GM19452 (cell line): ENCODE data around the gene SMARCD1.

Experiments
- ATAC-seq: cut with Tn5 transposase; IDR thresholded peaks from one replicate; pipeline ENCODE4 v1.9.1; 2021; ENCODE audit not compliant: unreplicated experiment

The SMARCD1 gene

GRCh38 chr12:50084775-50085614, at the start of gene SMARCD1:
SMARCD1 (plus strand) TSS chr12:50085342; CDS start chr12:50085370, 28 bp downstream.
- peak; percentile 82 for ATAC-seq

- no peak for ATAC-seq
Observed at GRCh38 chr12:50038336-50038735, 46.8 kb upstream of the SMARCD1 start.

GRCh38 chr12:50039151-50039835, 45.8 kb upstream of the SMARCD1 start:
- no peak for ATAC-seq

- no peak for ATAC-seq
Observed at GRCh38 chr12:50040657-50041056, 44.5 kb upstream of the SMARCD1 start.

GRCh38 chr12:50041062-50041860, 43.9 kb upstream of the SMARCD1 start:
- no peak for ATAC-seq

GRCh38 chr12:50041962-50042361, 43.2 kb upstream of the SMARCD1 start:
- ATAC-seq: no peak

- ATAC-seq: no peak
Observed at GRCh38 chr12:50042693-50043092, 42.4 kb upstream of the SMARCD1 start.

GRCh38 chr12:50043308-50043707, 41.8 kb upstream of the SMARCD1 start:
- no peak for ATAC-seq

GRCh38 chr12:50043854-50044253, 41.3 kb upstream of the SMARCD1 start:
- no peak for ATAC-seq

GRCh38 chr12:50047693-50048250, 37.4 kb upstream of the SMARCD1 start:
- ATAC-seq: no peak

- no peak for ATAC-seq
Observed at GRCh38 chr12:50049254-50050118, 35.7 kb upstream of the SMARCD1 start.

- ATAC-seq: no peak
Observed at GRCh38 chr12:50050119-50050385, 35.1 kb upstream of the SMARCD1 start.

GRCh38 chr12:50050410-50051098, 34.6 kb upstream of the SMARCD1 start:
- no peak for ATAC-seq

- ATAC-seq: no peak
Observed at GRCh38 chr12:50051101-50051806, 33.9 kb upstream of the SMARCD1 start.

GRCh38 chr12:50052544-50052943, 32.6 kb upstream of the SMARCD1 start:
- no peak for ATAC-seq

GRCh38 chr12:50052964-50053363, 32.2 kb upstream of the SMARCD1 start:
- ATAC-seq: no peak

GRCh38 chr12:50053583-50053982, 31.6 kb upstream of the SMARCD1 start:
- ATAC-seq: no peak

- ATAC-seq: no peak
Observed at GRCh38 chr12:50055831-50056638, 29.1 kb upstream of the SMARCD1 start.

GRCh38 chr12:50056639-50056976, 28.5 kb upstream of the SMARCD1 start:
- no peak for ATAC-seq
